Body of pancreas (tissue), 4 donors: ENCODE data around the gene PAOX.

Experiments used
- CTCF ChIP-seq, 7 experiments: fragments of 450-650 bp in 4 of 7; fragments of 200-600 bp in 3 of 7; sonication (generic) in 3 of 7; IDR thresholded peaks; one replicate each; pipeline ENCODE4 v1.5.1; 2016 to 2019; ENCODE audit warnings: antibody characterized with exemption in 7 of 7
- POLR2A ChIP-seq, 3 donors: fragments of 450-650 bp; IDR thresholded peaks; one replicate each; pipeline ENCODE4 v1.6.1; 2016; ENCODE audit warnings: antibody characterized with exemption in 3 of 3, mild to moderate bottlenecking in 2 of 3

GRCh38 chr10:133353202-133353959, 25.7 kb upstream of the PAOX start:
- TF ChIP-seq POLR2A (IDR thresholded peaks at IDR 0.05) (no peak), CTCF (IDR thresholded peaks at IDR 0.05) (no peak)
